ENCODE data around the gene SPEM3. TPM values are rescaled to one million over a fixed set of nuclear protein-coding genes. Genes with fewer than 3 reads are reported as not detected.

Gene SPEM3
- total RNA-seq, 1 donor from 2014 or later, result not detected

Other genes with a start within 250 kb of the SPEM3 start
- gene ASGR1, start 249.5 kb upstream of the SPEM3 start, total RNA-seq, result 0.46 to 1.9 TPM (median 0.97 TPM) in 3 replicates
- gene DLG4, start 209.0 kb upstream of the SPEM3 start, total RNA-seq, result 28.3 to 34.4 TPM (median 31.3 TPM) in 3 replicates
- 427 to 584 TPM (median 454 TPM) in 3 replicates for gene ACADVL, start 208.9 kb upstream of the SPEM3 start, total RNA-seq
- gene DVL2, start 194.3 kb upstream of the SPEM3 start, total RNA-seq, result 58.8 to 65.2 TPM (median 59.5 TPM) in 3 replicates
- 49.5 to 57.8 TPM (median 53.1 TPM) in 3 replicates for gene PHF23, start 189.4 kb upstream of the SPEM3 start, total RNA-seq
- 449 to 459 TPM (median 455 TPM) in 3 replicates for gene GABARAP, start 186.4 kb upstream of the SPEM3 start, total RNA-seq
- 105 to 118 TPM (median 111 TPM) in 3 replicates for gene CTDNEP1, start 177.1 kb upstream of the SPEM3 start, total RNA-seq
- 24.9 to 32.7 TPM (median 25.8 TPM) in 3 replicates for gene ELP5, start 176.6 kb upstream of the SPEM3 start, total RNA-seq
- 0.42 to 0.54 TPM (median 0.46 TPM) in 3 replicates for gene CLDN7, start 166.4 kb upstream of the SPEM3 start, total RNA-seq
- gene SLC2A4, start 147.1 kb upstream of the SPEM3 start, total RNA-seq, result 0.15 to 0.38 TPM (median 0.30 TPM) in 3 replicates
- 0.56 to 0.57 TPM in 2 of 3 replicates, not detected in the other for gene YBX2, start 134.2 kb upstream of the SPEM3 start, total RNA-seq
- 364 to 494 TPM (median 376 TPM) in 3 replicates for gene EIF5A, start 121.2 kb upstream of the SPEM3 start, total RNA-seq
- gene GPS2, start 113.5 kb upstream of the SPEM3 start, total RNA-seq, result 43.9 to 64.9 TPM (median 55.3 TPM) in 3 replicates
- 28.0 to 43.3 TPM (median 32.4 TPM) in 3 replicates for gene NEURL4, start 99.5 kb upstream of the SPEM3 start, total RNA-seq
- gene ACAP1, start 92.3 kb upstream of the SPEM3 start, total RNA-seq, result 2.9 to 6.8 TPM (median 3.7 TPM) in 3 replicates
- 16.6 to 23.3 TPM (median 23.0 TPM) in 3 replicates for gene KCTD11, start 76.7 kb upstream of the SPEM3 start, total RNA-seq
- not detected in 3 replicates for gene TMEM95, start 73.7 kb upstream of the SPEM3 start, total RNA-seq
- gene TNK1, start 47.8 kb upstream of the SPEM3 start, total RNA-seq, result 0.22 to 0.72 TPM in 2 of 3 replicates, not detected in the other
- 79.8 to 82.6 TPM (median 81.5 TPM) in 3 replicates for gene PLSCR3, start 34.3 kb upstream of the SPEM3 start, total RNA-seq
- gene TMEM256, start 24.8 kb upstream of the SPEM3 start, total RNA-seq, result 32.8 to 42.8 TPM (median 34.3 TPM) in 3 replicates
- 45.2 to 49.8 TPM (median 46.7 TPM) in 3 replicates for gene NLGN2, start 21.0 kb upstream of the SPEM3 start, total RNA-seq
- gene SPEM1, start 8.5 kb upstream of the SPEM3 start, total RNA-seq, result not detected in 3 replicates
- not detected in 3 replicates for gene SPEM2, start 3.2 kb upstream of the SPEM3 start, total RNA-seq
- 6.9 to 9.1 TPM (median 7.7 TPM) in 3 replicates for gene TMEM102, start 6.6 kb downstream of the SPEM3 start, total RNA-seq
- 5.0 to 6.0 TPM (median 5.1 TPM) in 3 replicates for gene FGF11, start 10.7 kb downstream of the SPEM3 start, total RNA-seq
- 12.2 to 14.0 TPM (median 12.6 TPM) in 3 replicates for gene CHRNB1, start 16.2 kb downstream of the SPEM3 start, total RNA-seq
- gene ZBTB4, start 50.8 kb downstream of the SPEM3 start, total RNA-seq, result 50.9 to 51.9 TPM (median 51.0 TPM) in 3 replicates
- gene SLC35G6, start 52.6 kb downstream of the SPEM3 start, total RNA-seq, result not detected in 3 replicates
- 113 to 121 TPM (median 115 TPM) in 3 replicates for gene POLR2A, start 55.5 kb downstream of the SPEM3 start, total RNA-seq
- 12.1 to 23.3 TPM (median 23.0 TPM) in 3 replicates for gene TNFSF12, start 120.2 kb downstream of the SPEM3 start, total RNA-seq
- 0.48 to 1.9 TPM (median 1.7 TPM) in 3 replicates for gene TNFSF13, start 129.9 kb downstream of the SPEM3 start, total RNA-seq
- 45.3 to 57.8 TPM (median 49.4 TPM) in 3 replicates for gene SENP3, start 133.1 kb downstream of the SPEM3 start, total RNA-seq
- gene CD68, start 150.8 kb downstream of the SPEM3 start, total RNA-seq, result 1.2 to 3.3 TPM (median 2.6 TPM) in 3 replicates
- 33.1 to 47.8 TPM (median 35.9 TPM) in 3 replicates for gene MPDU1, start 155.0 kb downstream of the SPEM3 start, total RNA-seq
- gene SOX15, start 161.2 kb downstream of the SPEM3 start, total RNA-seq, result 0.32 to 0.39 TPM in 2 of 3 replicates, not detected in the other
- 48.4 to 53.7 TPM (median 52.5 TPM) in 3 replicates for gene FXR2, start 186.0 kb downstream of the SPEM3 start, total RNA-seq
- 82.1 to 85.0 TPM (median 84.9 TPM) in 3 replicates for gene SAT2, start 199.0 kb downstream of the SPEM3 start, total RNA-seq
- gene SHBG, start 201.3 kb downstream of the SPEM3 start, total RNA-seq, result 0.67 to 1.2 TPM (median 0.92 TPM) in 3 replicates
- 0.77 to 2.2 TPM (median 0.90 TPM) in 3 replicates for gene ATP1B2, start 222.1 kb downstream of the SPEM3 start, total RNA-seq

Measured in chondrocyte (in vitro differentiated cells).